Stimulated activated CD4-positive, alpha-beta T cell treated with anti-CD3 and anti-CD28 coated beads, Interleukin-12 subunit alpha, Interleukin-12 subunit beta, amount 100 ng/mL, for 4 hours (primary cell): ENCODE measurements around the gene KLHL10.
"Not testable (repeated sequence)": the region's sequence is repeated elsewhere in the genome, so short reads cannot be mapped to it uniquely, and the experiment has no call there.

Experiments used
- DNase-seq: peaks from one replicate; pipeline ENCODE4 v3.0.0-alpha.2; 2020

KLHL10 gene

GRCh38 chr17:41860254-41860931, 22.8 kb downstream of the KLHL10 start:
- no peak for DNase-seq

- no peak for DNase-seq
Observed at GRCh38 chr17:41863074-41863848, 25.6 kb downstream of the KLHL10 start.

GRCh38 chr17:41864498-41864835, 26.8 kb downstream of the KLHL10 start:
- DNase-seq: no peak

- peak; percentile 85 for DNase-seq
Observed at GRCh38 chr17:41864836-41865595, 27.4 kb downstream of the KLHL10 start, which contains the start of gene KLHL11. Gene KLHL11 (minus strand): TSS chr17:41865423. CDS start chr17:41865370, 53 bp downstream.

GRCh38 chr17:41865596-41865893, 27.9 kb downstream of the KLHL10 start:
- DNase-seq: no peak

- no peak for DNase-seq
Observed at GRCh38 chr17:41868568-41868967, 30.9 kb downstream of the KLHL10 start.

GRCh38 chr17:41869426-41869825, 31.8 kb downstream of the KLHL10 start:
- no peak for DNase-seq

- DNase-seq: no peak
Observed at GRCh38 chr17:41870097-41870496, 32.5 kb downstream of the KLHL10 start.

GRCh38 chr17:41870627-41871026, 33.0 kb downstream of the KLHL10 start:
- DNase-seq: no peak

- no peak for DNase-seq
Observed at GRCh38 chr17:41871789-41872188, 34.2 kb downstream of the KLHL10 start.

- no peak for DNase-seq
Observed at GRCh38 chr17:41873559-41874292, 36.1 kb downstream of the KLHL10 start.

GRCh38 chr17:41874293-41874670, 36.7 kb downstream of the KLHL10 start:
- not testable (repeated sequence) for DNase-seq

GRCh38 chr17:41880130-41880529, 42.5 kb downstream of the KLHL10 start:
- DNase-seq: no peak

GRCh38 chr17:41882756-41883155, 45.1 kb downstream of the KLHL10 start:
- DNase-seq: no peak

- no peak for DNase-seq
Observed at GRCh38 chr17:41885733-41886132, 48.1 kb downstream of the KLHL10 start.

- DNase-seq: no peak
Observed at GRCh38 chr17:41888332-41888965, 50.8 kb downstream of the KLHL10 start.

- no peak for DNase-seq
Observed at GRCh38 chr17:41891135-41892020, 53.8 kb downstream of the KLHL10 start.

GRCh38 chr17:41892021-41892376, 54.4 kb downstream of the KLHL10 start:
- no peak for DNase-seq

- no peak for DNase-seq
Observed at GRCh38 chr17:41893384-41893783, 55.8 kb downstream of the KLHL10 start.

GRCh38 chr17:41894791-41895331, 57.2 kb downstream of the KLHL10 start:
- DNase-seq: no peak

GRCh38 chr17:41895617-41896016, 58.0 kb downstream of the KLHL10 start:
- DNase-seq: no peak
